Gastroesophageal sphincter (tissue), 3 donors: ENCODE data around the gene NHLRC3.

Source experiments
- CTCF ChIP-seq, 4 experiments: fragments of 200-600 bp in 2 of 4; fragments of 450-650 bp in 2 of 4; sonication (generic) in 1 of 4; IDR thresholded peaks; one replicate each; pipeline ENCODE4 v1.5.1; 2017 to 2019; ENCODE audit warnings: antibody characterized with exemption in 4 of 4, mild to moderate bottlenecking in 2 of 4, moderate library complexity in 2 of 4
- POLR2A ChIP-seq, 2 donors: fragments of 450-650 bp; IDR thresholded peaks; one replicate each; pipeline ENCODE4 v1.6.1; 2017; ENCODE audit warnings: antibody characterized with exemption in 2 of 2, mild to moderate bottlenecking in 2 of 2, moderate library complexity in 1 of 2
- POLR2AphosphoS5 ChIP-seq: sonication (generic); formaldehyde crosslinking; IDR thresholded peaks from one replicate; pipeline ENCODE4 v1.6.1; 2017; ENCODE audit warnings: antibody characterized with exemption

GRCh38 chr13:39012608-39013007 is 25.6 kb upstream of the NHLRC3 start:
- TF ChIP-seq POLR2AphosphoS5 = no peak
- TF ChIP-seq POLR2A (IDR thresholded peaks at IDR 0.05) = no peak
- TF ChIP-seq CTCF (IDR thresholded peaks at IDR 0.05) = no peak
